Gastrocnemius medialis (tissue), 4 donors: ENCODE measurements around the gene MICALL2.

Experiments used
- CTCF ChIP-seq, 5 experiments: fragments of 450-650 bp in 3 of 5; fragments of 200-600 bp in 2 of 5; sonication (generic) in 2 of 5; IDR thresholded peaks in 4 of 5; conservative IDR thresholded peaks in 1 of 5; 1 replicate in 4 of 5; 2 replicates in 1 of 5; pipeline ENCODE4 v1.5.1; 2016 to 2019; ENCODE audit warnings: antibody characterized with exemption in 5 of 5, mild to moderate bottlenecking in 3 of 5, moderate library complexity in 3 of 5
- POLR2A ChIP-seq, 2 donors: fragments of 450-650 bp; IDR thresholded peaks; one replicate each; pipeline ENCODE4 v1.6.1; 2017; ENCODE audit warnings: antibody characterized with exemption in 2 of 2, mild to moderate bottlenecking in 2 of 2, moderate library complexity in 2 of 2

- TF ChIP-seq POLR2A (IDR thresholded peaks at IDR 0.05), result no peak
- TF ChIP-seq CTCF (IDR thresholded peaks at IDR 0.05 in 4 of 5, conservative IDR thresholded peaks at IDR 0.05 in 1 of 5), result no peak
Observed at GRCh38 chr7:1444925-1445322, 14.3 kb downstream of the MICALL2 start.
